GM18519 (cell line): ENCODE results near the gene COMMD1.
"Not testable (repeated sequence)": the region's sequence is repeated elsewhere in the genome, so short reads cannot be mapped to it uniquely, and the experiment has no call there.

Experiments used
- ATAC-seq: cut with Tn5 transposase; IDR thresholded peaks from one replicate; pipeline ENCODE4 v1.9.1; 2021; ENCODE audit warnings: mild to moderate bottlenecking, moderate library complexity; ENCODE audit not compliant: unreplicated experiment, low FRiP score

Gene COMMD1

DNA sequence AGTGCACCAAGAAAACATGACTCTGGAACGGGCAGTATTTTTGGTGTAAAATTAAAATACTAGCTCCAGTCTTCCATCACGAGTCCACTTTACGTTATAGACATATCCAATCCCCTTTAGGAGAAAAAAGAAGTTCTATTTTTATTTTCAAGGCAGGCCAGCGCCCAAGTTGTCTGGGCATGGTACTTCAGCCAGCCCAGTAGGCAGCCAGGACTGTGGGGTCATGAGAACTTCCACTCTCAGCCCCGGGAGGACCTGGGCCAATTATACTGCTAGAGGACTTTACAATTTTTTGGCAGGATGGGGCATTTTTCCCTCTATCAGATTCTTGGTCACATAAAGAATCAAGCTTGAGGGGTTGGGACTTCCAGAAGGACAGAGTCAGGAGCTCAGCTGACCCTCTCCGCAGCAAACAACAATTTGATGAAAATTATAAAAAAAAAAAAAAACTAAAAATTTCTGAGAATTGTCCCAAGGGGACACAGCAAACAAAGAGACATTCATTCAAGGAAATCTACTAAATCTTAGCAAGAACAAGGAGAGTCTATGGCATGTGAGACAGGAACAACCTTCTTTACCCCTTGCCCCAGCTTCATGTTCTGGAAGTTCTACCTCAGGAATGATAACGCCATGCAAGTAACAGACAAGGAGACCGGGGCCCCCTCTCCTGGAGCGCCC, 253.1 kb downstream of the COMMD1 start:
- no peak for ATAC-seq

DNA sequence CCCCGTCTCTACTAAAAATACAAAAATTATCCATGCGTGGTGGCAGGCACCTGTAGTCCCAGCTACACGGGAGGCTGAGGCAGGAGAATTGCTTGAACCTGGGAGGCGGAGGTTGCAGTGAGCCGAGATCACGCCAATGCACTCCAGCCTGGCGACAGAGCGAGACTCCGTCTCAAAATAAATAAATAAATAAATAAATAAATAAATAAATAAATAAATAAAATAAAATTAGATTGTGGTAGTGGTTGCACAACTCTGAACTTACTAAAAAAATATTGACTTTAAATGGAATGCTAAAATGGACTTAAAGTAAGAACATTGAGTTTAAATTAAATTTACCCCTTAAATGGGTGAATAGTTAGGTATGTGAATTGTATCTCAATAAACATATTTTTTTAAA, 255.2 kb downstream of the COMMD1 start:
- ATAC-seq, result not testable (repeated sequence)

DNA sequence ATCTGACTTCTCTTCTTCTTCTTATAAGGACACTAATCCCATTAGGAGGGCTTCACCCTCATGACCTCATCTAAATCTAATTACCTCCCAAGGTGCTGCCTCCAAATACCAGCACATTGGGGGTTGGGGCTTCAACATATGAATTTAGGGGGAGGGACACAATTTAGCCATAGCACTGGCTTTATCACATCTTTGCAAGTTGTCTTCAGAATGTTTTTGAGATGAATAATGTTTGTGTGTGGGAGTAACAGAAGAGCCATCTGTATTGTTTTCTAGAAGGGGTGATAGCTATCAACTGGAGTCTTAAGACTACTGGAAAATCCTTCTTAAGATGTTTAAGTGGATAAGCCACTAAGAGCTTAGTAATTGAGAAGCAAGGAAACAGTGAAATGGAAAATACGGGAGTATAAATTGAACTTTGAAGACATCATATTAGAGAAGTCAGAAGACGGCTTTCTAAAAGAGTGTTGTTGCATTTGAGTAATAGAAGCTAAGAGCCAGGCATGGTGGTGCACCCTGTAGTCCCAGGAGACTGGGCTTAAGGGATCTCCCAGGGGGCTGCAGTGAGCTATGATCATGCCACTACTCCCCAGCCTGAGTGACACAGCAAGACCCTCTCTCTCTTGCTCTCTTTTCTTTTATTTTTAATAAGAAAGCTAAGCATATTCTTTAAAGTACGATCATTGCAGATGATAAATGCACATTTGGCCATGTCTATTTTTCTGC, 257.8 kb downstream of the COMMD1 start:
- no peak for ATAC-seq

DNA sequence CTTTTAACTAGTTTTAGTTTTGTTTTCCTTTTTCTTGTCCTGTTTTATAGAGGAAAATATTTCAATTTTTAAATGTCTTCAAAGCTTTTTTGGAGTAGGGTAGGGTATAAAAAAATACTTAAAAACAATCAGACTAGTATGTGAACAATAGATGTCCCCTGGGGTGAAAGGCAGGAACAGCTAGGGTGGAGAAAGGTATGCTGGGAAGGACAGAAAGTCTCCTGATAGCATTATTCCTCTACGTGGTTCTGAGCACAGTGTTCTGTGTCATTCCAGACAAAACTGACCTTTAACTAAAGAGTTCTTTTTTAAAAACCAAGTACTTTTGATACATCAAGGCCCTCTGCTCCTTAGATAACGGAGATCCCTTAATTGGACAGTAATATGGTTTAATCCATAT, 258.4 kb downstream of the COMMD1 start:
- no peak for ATAC-seq

DNA sequence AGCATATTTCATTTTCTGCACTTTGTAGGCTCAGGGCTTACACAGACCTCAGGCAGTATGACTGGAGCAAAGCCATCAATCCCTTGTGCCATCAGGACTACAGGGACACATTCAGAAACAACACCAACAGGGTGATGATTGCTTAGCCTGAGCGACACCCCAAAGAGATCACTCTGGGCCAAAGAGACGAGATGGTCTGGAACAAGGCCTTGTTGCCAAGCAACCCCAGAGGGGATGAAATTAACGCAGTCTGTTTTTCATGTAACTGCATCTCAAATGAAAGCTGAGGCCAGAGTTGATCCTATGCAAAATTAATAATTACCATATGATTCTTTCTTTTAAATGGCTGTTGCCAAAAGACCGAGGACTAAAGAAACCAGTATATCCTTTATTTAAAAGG, 270.3 kb downstream of the COMMD1 start:
- no peak for ATAC-seq

DNA sequence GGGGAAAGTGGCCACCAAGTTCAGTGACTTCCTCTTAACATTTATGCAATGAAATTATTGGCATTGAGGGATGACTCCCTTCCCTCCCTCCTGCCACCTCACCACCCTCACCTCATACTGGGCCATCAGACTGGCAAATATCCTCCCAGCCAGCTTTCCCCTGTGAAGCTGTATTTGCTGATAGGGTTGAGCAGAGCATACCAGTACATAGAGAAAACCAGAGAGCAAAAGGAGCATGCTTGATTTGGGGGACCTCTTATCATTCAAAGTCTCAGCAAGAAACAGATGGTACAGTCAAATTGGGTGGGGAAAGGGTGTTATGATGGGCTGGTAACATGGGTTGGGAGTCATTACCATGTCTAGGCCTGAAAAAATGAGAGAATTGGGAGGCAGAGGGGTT, 271.3 kb downstream of the COMMD1 start:
- no peak for ATAC-seq

DNA sequence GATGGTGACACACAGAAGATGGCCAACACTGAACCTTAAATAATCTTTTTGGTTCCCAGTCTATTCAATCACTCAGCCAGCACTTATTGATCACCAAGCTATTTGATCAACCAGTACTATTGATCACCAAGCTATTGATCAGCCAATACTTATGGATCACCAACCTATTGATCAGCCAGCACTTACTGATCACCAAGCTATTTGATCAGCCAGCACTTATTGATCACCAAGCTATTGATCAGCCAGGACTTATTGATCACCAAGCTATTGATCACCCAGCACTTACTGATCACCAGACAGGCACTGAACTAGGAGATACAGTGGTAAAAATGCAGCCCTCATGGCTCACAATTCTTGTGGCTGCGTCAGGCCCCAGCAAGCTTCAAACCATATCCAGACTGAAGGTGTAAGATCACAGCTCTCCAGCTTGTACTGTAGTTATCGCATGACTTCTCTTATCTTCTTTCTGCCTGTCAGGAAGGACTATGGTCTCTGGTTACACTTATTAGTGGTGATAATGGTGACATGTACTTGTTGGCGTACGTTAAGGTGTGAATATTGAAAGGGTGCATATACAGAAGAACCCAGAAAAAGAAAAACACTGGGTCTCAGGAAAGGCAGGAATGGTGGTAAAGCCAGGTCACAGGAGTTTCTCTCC, 272.0 kb downstream of the COMMD1 start:
- no peak for ATAC-seq

DNA sequence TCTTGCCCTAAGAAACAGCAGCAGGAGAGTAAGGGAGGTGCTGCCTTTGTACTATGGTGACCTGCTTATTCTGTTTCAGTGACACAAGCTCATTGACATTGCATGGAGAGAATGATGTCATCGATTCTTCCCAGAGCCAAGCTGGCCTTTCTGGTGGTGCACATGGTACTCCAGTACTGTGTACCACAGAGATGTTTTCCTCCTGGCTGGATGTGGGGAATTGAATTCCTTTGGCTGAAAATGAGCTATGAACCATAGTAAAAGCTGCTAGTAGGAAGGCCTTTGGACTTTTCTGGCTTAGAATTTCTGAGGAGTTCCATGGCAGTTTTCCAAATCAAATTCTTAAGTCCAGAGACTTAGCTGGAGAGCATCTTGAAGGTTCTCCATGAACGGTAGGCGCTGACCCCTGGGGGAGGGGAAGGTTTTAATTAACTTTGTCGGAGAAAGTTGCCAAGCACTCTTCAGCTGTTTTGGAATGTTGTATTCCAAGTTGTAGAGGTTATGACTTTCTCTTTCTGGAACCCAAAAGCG, 273.3 kb downstream of the COMMD1 start:
- ATAC-seq, result no peak

DNA sequence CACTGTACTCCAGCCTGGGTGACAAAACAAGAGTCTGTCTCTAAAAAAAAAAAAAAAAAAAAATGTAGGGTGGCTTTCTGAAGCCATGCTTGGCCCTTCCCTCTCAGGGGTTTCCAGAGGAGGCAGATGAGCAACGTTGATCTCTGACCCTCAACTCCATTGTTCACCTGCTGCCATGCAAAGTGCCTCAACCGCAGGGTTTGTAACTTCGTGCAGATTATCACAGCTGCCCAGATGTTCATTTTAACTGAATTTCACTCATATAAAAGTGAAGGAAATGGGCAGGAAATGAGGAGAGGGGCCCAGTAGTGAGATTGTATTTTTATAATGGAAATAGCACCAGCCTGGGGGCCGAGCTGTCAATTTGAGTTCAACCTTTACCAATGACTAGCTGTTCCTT, 275.5 kb downstream of the COMMD1 start:
- ATAC-seq, result no peak

DNA sequence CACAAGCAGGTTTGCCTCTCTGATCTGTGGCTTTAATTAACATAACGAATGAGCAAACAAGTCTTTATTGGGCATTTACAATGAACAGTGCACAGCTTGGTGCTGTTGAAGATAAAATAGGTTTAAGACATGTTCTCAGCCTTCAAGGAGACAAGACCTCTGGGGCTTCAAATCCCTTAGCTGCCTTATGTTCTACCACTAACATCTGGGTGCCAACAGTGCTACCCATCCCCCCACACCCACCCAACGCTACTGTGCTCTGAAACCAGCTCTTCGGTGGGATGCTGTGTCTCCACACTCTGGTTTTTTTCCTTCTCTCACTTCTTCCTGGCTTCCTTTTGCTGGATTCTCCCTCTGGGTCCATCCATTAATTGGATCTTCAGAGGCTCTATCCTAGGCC, 276.4 kb downstream of the COMMD1 start:
- no peak for ATAC-seq

DNA sequence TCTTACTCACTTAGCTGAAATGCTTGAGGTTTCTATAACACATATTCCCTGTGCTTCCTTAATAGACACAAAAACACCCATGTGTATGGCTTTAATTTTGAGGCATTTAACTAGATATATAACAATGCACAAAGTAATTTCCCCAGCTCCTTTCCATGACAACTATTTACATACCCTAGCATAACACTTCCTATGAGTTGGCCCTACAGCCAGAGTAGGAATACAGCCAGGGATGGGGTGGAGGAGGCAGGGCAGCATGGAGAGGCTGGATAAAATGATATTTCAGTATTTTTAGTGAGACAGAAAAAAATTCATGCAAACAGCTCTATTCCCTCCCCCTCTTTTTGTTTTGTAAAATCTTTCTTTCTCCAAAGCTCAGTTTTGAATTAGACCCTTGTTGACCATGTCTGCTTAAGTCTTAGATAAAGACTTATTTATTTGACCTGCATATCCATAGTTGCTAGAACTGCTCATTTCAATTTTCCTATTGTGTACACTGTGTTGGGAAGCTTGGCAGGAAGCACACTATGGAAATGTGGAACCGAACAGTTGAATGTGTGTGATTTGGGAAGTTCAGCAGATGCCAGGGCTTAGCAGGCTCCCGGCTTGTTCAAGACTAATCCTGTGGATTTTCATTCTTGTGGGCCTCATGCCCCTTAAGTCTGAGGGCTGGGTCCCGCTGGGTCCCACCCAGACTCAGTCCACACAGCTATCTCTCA, 279.2 kb downstream of the COMMD1 start:
- no peak for ATAC-seq
